GM12873 (cell line): ENCODE data around the gene TSPAN9.

Experiments used
- TF ChIP-seq, protein P1 (sequence below): IDR thresholded peaks from 2 replicates; pipeline ENCODE4 v1.5.1; 2012; ENCODE audit warnings: low read depth, mild to moderate bottlenecking, moderate library complexity, low read length, control low read depth; ENCODE audit not compliant: insufficient read depth; ENCODE audit errors: missing control alignments

The TSPAN9 gene

GRCh38 chr12:3148366-3149000 is 71.3 kb downstream of the TSPAN9 start:
- TF ChIP-seq, protein P1, sequence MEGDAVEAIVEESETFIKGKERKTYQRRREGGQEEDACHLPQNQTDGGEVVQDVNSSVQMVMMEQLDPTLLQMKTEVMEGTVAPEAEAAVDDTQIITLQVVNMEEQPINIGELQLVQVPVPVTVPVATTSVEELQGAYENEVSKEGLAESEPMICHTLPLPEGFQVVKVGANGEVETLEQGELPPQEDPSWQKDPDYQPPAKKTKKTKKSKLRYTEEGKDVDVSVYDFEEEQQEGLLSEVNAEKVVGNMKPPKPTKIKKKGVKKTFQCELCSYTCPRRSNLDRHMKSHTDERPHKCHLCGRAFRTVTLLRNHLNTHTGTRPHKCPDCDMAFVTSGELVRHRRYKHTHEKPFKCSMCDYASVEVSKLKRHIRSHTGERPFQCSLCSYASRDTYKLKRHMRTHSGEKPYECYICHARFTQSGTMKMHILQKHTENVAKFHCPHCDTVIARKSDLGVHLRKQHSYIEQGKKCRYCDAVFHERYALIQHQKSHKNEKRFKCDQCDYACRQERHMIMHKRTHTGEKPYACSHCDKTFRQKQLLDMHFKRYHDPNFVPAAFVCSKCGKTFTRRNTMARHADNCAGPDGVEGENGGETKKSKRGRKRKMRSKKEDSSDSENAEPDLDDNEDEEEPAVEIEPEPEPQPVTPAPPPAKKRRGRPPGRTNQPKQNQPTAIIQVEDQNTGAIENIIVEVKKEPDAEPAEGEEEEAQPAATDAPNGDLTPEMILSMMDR: no peak

- TF ChIP-seq, protein P1: no peak
These were observed 72.5 kb downstream of the TSPAN9 start for GRCh38 chr12:3149515-3150307.

DNA sequence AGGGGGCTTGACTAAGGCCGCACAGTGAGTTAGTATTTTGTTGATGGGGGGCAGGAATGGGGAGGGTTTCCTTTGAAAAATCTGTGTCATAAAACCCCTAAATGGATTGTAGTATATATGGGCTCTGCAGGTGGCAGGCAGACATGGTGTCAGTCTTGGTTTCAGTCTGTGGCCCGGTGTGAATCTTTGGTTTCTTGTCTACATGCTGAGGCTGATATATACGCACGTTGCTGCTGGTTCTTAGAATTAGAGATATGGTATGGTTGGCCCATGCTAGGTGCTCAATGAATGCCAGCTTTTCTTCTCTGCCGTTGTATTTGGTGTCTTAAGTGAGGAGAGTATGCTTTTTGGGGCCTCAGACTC is 73.1 kb downstream of the TSPAN9 start:
- TF ChIP-seq, protein P1: no peak

GRCh38 chr12:3150931-3151835 is 74.0 kb downstream of the TSPAN9 start:
- TF ChIP-seq, protein P1: no peak

DNA sequence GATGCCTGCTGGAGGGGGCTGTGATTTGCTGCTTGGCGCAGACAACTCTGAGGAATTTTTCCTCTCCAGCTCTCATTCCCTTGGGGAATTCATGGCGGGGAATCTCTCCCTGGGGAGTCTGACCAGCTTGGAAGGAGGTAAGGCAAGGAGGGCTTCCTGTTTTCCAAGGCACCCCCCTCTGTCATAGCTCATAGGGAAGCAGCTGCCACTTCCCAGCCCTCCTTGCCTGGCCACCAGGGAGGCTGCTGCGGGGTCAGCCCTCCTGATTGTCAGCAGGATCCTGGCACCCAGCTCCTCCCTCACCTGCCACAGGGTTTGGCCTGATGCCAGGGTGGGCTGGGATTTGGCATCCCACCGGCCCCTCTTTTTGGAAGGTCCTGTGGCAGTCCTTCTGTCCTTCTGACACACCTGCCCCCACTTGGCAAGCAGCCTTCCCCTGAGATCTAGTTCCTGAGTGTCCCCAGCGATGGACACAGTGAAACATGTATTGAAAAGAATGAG is 74.9 kb downstream of the TSPAN9 start:
- TF ChIP-seq, protein P1: no peak

- TF ChIP-seq, protein P1: no peak
These were observed 75.7 kb downstream of the TSPAN9 start for GRCh38 chr12:3152892-3153291.

DNA sequence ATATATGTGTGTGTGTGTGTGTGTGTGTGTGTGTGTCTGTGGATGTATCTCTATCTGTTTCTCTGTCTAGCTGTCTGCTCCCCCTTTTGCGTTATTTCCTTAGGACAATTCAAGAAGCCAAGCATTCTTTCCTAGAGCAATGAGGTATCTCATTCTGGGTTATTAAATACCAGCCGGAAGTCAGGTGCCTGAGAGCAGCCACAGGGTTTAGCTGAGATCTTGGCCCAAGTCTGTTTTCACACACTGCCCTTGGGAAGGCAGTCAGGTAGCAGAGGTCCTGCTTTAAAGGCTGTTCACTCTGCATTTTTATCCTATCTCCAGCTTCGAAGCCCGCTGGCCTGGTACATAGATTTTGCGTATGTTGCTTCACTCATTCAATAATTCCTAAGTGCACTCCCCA is 76.8 kb downstream of the TSPAN9 start:
- TF ChIP-seq, protein P1: no peak
